T1000 (cell line): ENCODE results near the gene LRRC61.

Experiments used
- DNase-seq: peaks from one replicate; lab custom pipeline; 2025; ENCODE audit warnings: mixed read lengths; lab: John Stamatoyannopoulos, UW

LRRC61 gene

DNA sequence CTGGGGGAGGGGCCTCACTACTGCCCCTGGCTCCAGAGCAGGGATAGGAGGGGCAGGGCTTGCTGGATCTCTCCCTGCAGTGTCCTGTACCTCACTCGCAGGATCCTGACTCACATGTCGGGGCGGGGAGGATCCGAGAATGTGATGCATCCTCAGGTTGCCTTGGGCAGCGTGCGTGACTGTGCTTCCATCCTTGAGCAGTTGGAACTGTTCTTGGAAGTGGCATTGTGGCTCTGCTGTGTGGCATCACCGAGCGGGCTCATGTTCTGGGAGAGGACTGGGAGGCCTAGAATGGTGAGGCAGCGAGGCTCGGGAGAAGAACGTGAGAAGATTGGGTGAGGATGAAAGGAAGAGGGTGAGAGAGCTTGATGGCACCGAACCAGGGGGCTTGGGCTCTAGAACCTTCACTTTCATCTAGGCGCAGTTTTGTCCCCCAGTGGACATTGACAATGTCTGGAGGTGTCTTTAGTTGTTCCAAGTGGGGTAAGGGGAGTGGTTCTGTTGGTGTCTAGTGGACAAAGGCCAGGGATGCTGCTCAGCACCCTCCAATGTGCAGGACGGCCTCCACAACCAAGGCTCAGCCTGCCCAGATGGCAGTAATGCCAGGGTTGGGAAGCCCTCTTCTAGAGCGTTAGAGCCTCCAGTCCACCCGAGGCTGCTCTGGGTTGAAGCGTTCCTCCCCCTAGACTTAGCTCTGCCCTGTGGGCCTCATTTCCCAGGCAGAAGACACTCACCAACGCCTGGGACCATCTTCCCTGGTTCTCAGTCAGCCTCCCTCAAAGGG lies 9.9 kb downstream of the LRRC61 start:
- DNase-seq = no peak

DNA sequence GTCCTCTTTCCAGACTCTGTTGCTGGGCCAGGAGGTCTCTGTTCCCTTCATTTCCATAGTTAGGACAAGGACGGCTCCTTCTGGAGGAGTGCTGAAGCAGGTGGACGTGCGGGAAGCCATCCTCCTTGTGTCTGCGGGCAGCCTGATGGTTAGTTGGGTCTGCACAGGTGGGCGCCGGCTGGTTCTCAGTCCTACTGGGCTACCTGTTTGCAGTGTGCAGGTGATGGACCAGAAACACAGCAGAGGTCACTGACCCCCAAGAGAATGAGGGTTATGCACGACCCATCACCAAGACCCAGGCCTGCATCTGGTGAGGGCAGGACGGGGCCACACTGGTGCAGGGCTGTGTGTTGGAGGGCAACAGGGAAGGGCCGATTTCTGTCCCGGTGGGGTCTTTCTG lies 10.5 kb downstream of the LRRC61 start:
- DNase-seq = no peak

- DNase-seq = no peak
Measured at GRCh38 chr7:150334108-150334507, 11.0 kb downstream of the LRRC61 start.

DNA sequence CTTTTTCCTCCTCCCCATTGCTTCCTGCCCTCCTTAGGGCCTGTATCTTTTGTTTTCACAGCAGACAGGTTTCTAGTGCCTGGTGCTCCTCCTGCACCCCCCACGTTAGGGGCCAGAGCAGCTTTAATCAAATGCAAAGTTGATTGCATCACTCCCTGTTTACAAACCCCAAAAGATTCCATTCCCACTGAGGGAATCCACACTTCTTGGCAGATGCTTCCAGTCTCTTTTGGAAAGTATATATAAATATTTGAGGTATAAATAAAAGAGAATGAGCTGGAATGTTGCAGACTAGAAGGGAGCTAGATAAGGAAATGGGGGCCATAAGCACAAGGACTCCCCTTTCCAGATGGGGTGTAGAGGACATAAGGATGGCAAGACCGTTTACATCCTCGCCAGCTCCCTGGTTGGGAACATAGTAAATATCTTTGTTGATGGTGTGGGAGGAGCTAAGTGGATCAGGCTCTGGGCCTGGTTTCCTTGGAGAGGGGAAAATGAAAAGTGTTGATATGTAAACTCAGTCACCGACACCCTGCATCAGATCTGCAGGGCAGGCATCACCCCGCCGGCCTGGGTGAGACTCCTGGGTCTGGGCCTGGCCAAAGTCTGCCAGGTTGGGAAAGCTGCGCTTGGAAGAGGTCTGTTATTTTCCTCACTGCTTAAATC lies 12.1 kb downstream of the LRRC61 start:
- DNase-seq = no peak

DNA sequence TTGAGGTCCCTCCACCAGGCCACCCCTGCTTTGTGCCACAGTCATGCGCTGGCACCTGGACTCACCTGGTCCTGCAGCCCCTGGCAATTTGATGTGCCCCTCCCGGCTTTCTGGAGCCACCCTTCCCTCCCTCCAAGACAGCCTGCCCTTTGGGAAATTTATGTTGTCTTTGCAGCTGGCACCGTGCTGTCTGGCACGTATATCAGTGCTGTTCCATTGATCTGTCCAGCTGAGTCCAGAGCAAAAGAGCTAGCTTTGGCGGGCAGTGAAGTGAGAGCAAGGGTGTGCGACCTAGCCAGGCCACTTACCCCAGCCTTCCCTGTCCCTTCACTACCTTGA lies 12.6 kb downstream of the LRRC61 start:
- no peak for DNase-seq

DNA sequence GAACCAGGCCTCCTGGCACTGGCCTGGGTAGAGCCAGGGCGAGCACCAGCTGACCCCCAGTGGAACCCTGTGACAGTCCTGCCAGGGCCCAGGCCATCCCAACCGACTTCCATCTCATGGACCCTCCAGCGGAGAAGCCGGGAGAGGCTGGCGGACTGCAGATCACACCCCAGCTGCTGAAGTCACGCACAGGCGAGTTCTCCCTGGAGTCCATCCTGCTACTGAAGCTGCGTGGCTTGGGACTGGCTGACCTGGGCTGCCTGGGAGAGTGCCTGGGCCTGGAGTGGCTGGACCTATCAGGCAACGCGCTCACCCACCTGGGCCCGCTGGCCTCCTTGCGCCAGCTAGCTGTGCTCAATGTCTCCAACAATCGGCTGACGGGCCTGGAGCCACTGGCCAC lies 13.6 kb downstream of the LRRC61 start:
- no peak for DNase-seq

- DNase-seq = no peak
Measured at GRCh38 chr7:150337179-150337578, 14.0 kb downstream of the LRRC61 start.

GRCh38 chr7:150337659-150338081 lies 14.5 kb downstream of the LRRC61 start:
- no peak for DNase-seq

DNA sequence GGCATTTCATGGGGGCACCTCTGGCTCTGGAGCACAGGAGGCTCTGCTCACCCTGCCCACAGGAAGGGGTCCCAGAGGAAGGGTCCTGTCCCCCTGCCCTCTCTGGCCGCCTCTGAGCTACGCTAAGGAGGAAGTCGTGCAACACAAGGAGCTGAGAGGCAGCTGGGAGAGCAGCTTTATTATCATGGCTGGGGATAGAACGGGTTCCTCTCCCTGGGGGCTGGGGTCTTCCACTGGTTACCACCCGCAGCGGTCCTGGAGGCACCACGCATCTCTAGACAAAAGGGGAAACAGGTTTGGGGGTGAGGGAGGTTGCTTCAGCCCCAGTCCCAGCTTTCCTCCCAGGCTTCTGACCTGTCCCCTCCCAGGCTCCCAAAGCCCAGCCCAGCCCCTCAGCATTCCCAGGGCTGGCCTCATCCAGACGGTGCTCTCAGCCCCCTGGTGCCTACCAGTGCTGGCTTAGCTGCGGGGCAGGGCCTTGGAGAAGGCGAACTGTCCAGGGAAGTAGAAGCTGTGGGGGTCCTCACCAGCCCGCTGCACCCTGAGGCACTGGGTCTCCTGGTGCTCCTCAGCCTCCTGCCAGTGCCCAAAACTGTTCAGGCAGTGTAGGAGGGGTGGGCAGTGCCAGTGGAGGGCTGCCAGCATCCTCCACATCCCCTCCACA lies 15.1 kb downstream of the LRRC61 start:
- no peak for DNase-seq

- no peak for DNase-seq
Measured at GRCh38 chr7:150339409-150339809, 16.3 kb downstream of the LRRC61 start.

- no peak for DNase-seq
Measured at GRCh38 chr7:150340024-150340749, 17.0 kb downstream of the LRRC61 start.

GRCh38 chr7:150340875-150341262 lies 17.7 kb downstream of the LRRC61 start:
- no peak for DNase-seq

GRCh38 chr7:150341263-150342120 lies 18.3 kb downstream of the LRRC61 start, which contains the start of gene RARRES2:
TSS of gene RARRES2 (minus strand) at chr7:150341629. CDS start at chr7:150340609, 1,020 bp downstream.
- no peak for DNase-seq

- no peak for DNase-seq
Measured at GRCh38 chr7:150342121-150342408, 18.9 kb downstream of the LRRC61 start.

- no peak for DNase-seq
Measured at GRCh38 chr7:150343225-150343624, 20.1 kb downstream of the LRRC61 start.

- no peak for DNase-seq
Measured at GRCh38 chr7:150344299-150344698, 21.1 kb downstream of the LRRC61 start.

DNA sequence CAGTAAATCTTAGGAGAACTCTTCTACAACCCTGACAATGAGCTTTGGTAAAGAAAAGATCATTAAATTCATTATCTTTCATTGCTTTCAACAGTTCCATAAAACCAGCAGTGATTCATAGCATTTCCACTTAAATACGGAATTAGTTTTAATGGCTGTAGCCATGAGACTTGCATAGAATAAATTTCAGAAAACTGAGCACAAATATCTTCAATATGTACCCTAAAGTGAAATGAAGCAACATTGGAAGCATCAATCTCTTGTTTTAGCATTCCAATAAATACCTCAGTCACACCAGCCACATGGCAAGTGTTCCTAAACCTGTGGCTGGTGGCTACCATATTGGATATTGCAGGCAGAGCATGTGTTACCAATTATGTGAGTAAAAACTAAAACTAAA lies 21.9 kb downstream of the LRRC61 start:
- DNase-seq = no peak

- DNase-seq = no peak
Measured at GRCh38 chr7:150346922-150347321, 23.8 kb downstream of the LRRC61 start.

GRCh38 chr7:150351587-150352194 lies 28.5 kb downstream of the LRRC61 start:
- no peak for DNase-seq

DNA sequence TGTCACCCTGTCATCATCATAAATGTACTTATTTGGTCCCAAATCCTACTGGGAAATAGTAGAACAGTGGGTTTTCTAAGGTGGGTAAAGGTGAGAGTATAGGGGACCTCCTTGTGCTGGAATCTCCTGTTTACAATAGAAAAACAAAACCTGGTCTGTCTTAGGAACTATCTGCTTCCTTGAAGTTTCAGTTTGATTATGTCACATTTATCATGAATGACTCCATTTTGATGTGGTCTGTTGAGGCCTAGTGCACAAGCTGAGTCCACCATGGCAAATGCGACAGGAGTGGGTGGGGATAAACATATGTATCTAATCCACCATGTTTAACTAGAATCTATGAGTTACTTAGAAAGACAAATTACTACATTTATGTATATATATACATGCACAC lies 32.5 kb downstream of the LRRC61 start:
- no peak for DNase-seq

DNA sequence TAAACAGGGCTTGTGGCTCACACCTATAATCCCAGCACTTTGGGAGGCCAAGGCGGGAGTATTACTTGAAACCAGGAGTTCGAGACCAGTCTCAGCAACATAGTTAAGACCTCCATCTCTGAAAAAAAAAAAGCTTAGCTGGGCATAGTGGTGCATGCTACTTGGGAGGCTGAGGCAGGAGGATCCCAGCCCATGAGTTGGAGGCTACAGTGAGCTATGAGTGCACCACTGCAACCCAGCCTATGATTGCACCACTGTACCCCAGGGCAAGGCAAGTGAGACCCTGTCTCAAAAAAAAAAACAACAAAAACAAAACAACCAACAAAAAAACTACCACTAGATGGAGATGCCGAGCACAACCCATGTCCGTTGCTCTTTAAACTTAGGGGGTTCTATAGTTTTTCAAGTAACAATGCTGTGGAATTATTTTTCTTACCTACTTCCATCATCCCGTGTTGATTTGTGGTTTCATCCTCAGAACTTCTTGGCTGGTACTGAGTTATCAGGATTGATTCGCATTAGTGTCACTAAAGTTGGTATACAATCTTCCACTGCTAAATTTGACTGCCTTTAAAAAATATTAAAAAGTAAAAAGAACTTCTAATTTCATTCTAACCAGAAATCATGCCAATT lies 33.2 kb downstream of the LRRC61 start:
- no peak for DNase-seq
